Thoracic aorta (tissue), 2 donors: Measurements from ENCODE around the gene CDC25C. TPM values are rescaled to one million over a fixed set of nuclear protein-coding genes. Genes with fewer than 3 reads are reported as not detected.

Experiments
- ATAC-seq: fragments of 150-250 bp; one replicate; pipeline ENCODE4 v1.8.0; 2017; ENCODE audit warnings: low read depth; ENCODE audit not compliant: insufficient number of reproducible peaks, low FRiP score
- DNase-seq: peaks from one replicate; pipeline ENCODE4 v3.0.0-alpha.2; 2020; ENCODE audit warnings: low spot score
- H3K27ac ChIP-seq, 2 donors: fragments of 200-600 bp; sonication (generic); 1 replicate in 1 of 2; 2 replicates in 1 of 2; pipeline ENCODE4 v1.5.1; 2016; ENCODE audit warnings: mild to moderate bottlenecking in 2 of 2, moderate library complexity in 2 of 2
- H3K27me3 ChIP-seq: fragments of 200-600 bp; sonication (generic); replicated peaks from 2 replicates; pipeline ENCODE4 v1.6.0; 2016; ENCODE audit warnings: mild to moderate bottlenecking; ENCODE audit not compliant: insufficient read depth
- H3K36me3 ChIP-seq: fragments of 200-600 bp; sonication (generic); one replicate; pipeline ENCODE4 v1.5.1; 2016
- H3K4me1 ChIP-seq, 2 donors: fragments of 200-600 bp; sonication (generic); 1 replicate in 1 of 2; 2 replicates in 1 of 2; pipeline versions ENCODE4 v1.5.1 to v1.6.0; 2016; ENCODE audit warnings: low read depth in 2 of 2, mild to moderate bottlenecking in 1 of 2; ENCODE audit not compliant: control insufficient read depth in 1 of 2
- H3K4me3 ChIP-seq: fragments of 200-600 bp; sonication (generic); 2 replicates; pipeline ENCODE4 v1.5.1; 2016; ENCODE audit warnings: mild to moderate bottlenecking
- H3K9me3 ChIP-seq: fragments of 200-600 bp; sonication (generic); 2 replicates; pipeline ENCODE4 v1.5.1; 2016
- total RNA-seq, 2 donors: library from RNA; depleted of rRNA; stranded (reverse); fragments of >200 nt; gene quantifications; one replicate each; pipeline versions ENCODE4 v1.1.0 to v1.2.3, GENCODE V29; 2016
- TF ChIP-seq, protein P1 (sequence below): fragments of 200-600 bp; sonication (generic); IDR thresholded peaks from one replicate; pipeline ENCODE4 v1.5.1; 2019; ENCODE audit warnings: antibody characterized with exemption

Gene CDC25C
- total RNA-seq, 2 donors from 2014 or later, result not detected

DNA sequence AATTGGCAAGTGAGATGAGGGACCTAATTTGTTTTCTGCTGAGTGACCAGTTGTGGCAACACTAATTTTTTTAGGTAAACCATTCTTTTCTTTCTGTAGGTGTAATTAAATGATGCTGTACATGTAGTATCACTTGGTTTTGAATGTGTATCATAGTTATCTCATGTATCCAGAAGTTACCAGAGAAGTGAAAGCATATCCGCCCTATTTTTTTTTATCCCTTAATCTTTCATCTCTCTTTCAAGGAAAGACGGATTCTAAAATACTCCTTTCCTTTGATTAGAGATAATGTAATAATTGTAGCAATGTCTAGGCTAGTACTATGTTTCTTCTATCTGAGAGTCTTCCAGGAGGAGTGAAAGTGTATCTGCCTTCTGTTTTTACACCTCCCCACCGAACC, 28.0 kb upstream of the CDC25C start:
- no peak for ATAC-seq
- H3K9me3 ChIP-seq, result no peaks in the 10 kb centered on the region
- H3K27me3 ChIP-seq, result no peaks in the 10 kb centered on the region
- H3K4me3 ChIP-seq, result no peak overlapping the region
- no peak overlapping the region for H3K27ac ChIP-seq
- H3K36me3 ChIP-seq, result no peaks in the 10 kb centered on the region
- DNase-seq, result no peak
- TF ChIP-seq, protein P1, sequence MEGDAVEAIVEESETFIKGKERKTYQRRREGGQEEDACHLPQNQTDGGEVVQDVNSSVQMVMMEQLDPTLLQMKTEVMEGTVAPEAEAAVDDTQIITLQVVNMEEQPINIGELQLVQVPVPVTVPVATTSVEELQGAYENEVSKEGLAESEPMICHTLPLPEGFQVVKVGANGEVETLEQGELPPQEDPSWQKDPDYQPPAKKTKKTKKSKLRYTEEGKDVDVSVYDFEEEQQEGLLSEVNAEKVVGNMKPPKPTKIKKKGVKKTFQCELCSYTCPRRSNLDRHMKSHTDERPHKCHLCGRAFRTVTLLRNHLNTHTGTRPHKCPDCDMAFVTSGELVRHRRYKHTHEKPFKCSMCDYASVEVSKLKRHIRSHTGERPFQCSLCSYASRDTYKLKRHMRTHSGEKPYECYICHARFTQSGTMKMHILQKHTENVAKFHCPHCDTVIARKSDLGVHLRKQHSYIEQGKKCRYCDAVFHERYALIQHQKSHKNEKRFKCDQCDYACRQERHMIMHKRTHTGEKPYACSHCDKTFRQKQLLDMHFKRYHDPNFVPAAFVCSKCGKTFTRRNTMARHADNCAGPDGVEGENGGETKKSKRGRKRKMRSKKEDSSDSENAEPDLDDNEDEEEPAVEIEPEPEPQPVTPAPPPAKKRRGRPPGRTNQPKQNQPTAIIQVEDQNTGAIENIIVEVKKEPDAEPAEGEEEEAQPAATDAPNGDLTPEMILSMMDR, result no peak
- H3K4me1 ChIP-seq, result peaks cover 10 to 28% of the 10 kb centered on the region in 2 donors

DNA sequence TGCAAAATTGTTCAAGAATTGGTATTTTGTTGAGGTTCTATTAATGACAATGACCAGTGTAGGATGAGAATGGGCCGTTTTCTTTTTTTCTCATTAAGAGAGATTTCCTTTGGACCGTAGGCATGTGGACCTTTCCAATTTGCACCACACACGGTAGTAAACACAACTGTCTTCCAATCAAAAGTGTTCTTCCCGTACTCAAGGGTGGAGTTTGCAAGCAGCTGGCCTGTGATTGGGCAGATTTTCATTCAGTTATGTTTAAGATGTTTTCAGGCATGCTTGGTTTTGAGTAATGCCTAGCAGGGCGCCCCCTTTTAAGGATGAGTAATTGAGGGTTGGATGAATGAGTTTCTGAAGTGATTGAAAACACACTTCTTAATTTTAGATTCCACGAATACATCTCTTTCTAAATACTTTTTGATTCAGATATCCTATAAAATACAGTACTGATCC, 23.3 kb upstream of the CDC25C start:
- Histone ChIP-seq H3K36me3 (no peaks in the 10 kb centered on the region), H3K27me3 (no peaks in the 10 kb centered on the region), H3K4me3 (peak overlapping the region; percentile 98), H3K4me1 (peaks cover 29 to 57% of the 10 kb centered on the region in 2 donors), H3K9me3 (no peaks in the 10 kb centered on the region), H3K27ac (no peak overlapping the region)
- DNase-seq (no peak), ATAC-seq (no peak)
- TF ChIP-seq, protein P1, result no peak

DNA sequence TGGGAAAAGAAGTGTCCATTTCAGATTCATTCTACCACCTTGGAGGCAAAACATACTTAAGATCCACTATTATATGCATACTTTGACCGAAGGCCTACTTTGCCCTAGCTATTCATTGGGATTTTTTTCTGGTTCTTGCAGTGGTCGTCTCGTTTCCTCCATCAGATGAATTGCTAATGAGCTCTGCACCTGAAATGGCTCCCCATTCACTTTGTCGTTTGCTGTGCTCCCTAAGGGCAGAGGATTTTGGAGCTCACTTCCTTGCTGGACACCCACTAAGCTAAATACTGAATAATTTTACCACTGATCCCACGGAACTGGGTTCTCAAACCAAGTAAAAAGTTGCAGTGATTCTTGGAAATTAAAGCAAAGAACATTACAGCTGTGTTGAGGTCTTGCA, 22.8 kb upstream of the CDC25C start:
- Histone ChIP-seq H3K4me1 (peaks cover 34 to 63% of the 10 kb centered on the region in 2 donors), H3K9me3 (no peaks in the 10 kb centered on the region), H3K27ac (peak overlapping the region; percentile 92 to 96), H3K27me3 (no peaks in the 10 kb centered on the region), H3K4me3 (peak overlapping the region; percentile 98), H3K36me3 (no peaks in the 10 kb centered on the region)
- DNase-seq (no peak), ATAC-seq (no peak)
- TF ChIP-seq, protein P1, result no peak

DNA sequence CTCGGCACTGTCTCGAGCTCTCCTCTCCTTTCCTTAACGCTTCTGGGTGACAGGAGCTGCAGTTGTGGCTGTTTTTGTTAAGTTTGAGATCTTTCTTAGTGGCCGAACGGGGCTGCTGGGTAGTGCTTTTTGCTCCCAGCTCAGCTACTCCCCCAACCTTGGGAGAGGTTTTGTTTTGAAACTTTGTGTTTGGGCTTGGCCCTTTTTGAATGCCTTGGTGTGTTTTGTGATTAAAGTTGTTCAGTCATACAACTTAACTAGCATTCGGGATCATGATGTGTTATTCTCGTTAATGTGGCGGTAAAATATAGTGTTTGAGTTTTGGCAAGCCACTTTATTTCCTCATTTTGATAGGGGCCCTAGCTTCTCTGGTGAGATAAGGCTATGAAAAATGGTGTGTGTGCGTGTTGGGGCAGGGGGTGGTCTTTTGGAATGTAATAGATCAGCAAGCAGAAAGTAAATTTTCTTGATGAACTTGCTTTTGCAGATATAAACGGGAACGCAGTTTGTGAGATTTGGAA, 22.0 kb upstream of the CDC25C start:
- Histone ChIP-seq H3K4me1 (peaks cover 38 to 67% of the 10 kb centered on the region in 2 donors), H3K27ac (peak overlapping the region; percentile 92 to 96), H3K9me3 (no peaks in the 10 kb centered on the region), H3K4me3 (peak overlapping the region; percentile 98), H3K36me3 (no peaks in the 10 kb centered on the region), H3K27me3 (no peaks in the 10 kb centered on the region)
- TF ChIP-seq, protein P1, result no peak
- ATAC-seq, result no peak
- DNase-seq, result no peak

DNA sequence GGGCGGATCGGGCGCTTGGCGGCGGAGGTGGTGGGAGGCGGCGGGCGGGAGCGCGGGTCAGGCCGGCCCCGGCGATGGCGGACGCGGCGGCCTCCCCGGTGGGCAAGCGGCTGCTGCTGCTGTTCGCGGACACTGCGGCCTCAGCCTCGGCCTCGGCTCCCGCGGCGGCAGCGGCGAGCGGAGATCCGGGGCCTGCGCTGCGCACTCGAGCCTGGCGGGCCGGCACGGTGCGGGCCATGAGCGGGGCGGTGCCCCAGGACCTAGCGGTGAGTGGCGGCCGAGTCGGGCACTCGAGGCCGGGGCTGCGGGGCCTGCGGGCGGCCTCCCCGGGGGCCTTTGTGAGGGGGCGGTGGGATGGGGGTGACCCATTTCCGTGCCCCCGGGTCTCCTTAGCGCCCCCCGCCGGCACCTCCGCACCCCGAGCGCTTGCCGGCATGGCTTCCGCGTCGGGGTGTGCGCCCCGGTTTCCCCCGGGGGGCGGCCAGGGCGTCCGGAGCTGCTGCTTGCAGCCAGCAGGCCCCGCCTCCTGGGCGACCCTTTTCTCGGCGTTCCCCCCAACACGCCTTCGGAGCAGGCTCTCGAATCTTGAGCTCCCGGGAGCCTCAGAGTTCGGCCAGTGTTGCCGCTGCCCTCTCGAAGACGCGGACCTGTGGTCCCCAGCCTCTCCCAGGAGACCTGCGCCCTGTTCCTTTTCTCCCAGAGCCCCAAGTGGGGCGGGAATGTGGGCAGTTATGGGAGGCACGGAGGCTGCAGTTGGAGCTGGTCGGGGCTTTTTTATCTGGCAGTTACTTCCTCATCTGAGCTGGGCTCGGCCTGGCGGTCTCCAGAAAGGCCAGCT, 21.3 kb upstream of the CDC25C start:
- ATAC-seq, result no peak

More for the DNA sequence above, 21.3 kb upstream of the CDC25C start:
- no peak for DNase-seq
- Histone ChIP-seq H3K4me1 (peaks cover 38 to 67% of the 10 kb centered on the region in 2 donors), H3K27me3 (no peaks in the 10 kb centered on the region), H3K36me3 (peaks cover 2% of the 10 kb centered on the region), H3K9me3 (no peaks in the 10 kb centered on the region), H3K27ac (peak overlapping the region; percentile 92 to 96), H3K4me3 (peak overlapping the region; percentile 98)
- TF ChIP-seq, protein P1, result peak; percentile 3
